ENCODE results near the gene LYRM9. TPM values are rescaled to one million over a fixed set of nuclear protein-coding genes. Genes with fewer than 3 reads are reported as not detected.

Gene LYRM9
- polyA plus RNA-seq, 3 donors = 5.9 to 7.6 (median 6.3) TPM

DNA sequence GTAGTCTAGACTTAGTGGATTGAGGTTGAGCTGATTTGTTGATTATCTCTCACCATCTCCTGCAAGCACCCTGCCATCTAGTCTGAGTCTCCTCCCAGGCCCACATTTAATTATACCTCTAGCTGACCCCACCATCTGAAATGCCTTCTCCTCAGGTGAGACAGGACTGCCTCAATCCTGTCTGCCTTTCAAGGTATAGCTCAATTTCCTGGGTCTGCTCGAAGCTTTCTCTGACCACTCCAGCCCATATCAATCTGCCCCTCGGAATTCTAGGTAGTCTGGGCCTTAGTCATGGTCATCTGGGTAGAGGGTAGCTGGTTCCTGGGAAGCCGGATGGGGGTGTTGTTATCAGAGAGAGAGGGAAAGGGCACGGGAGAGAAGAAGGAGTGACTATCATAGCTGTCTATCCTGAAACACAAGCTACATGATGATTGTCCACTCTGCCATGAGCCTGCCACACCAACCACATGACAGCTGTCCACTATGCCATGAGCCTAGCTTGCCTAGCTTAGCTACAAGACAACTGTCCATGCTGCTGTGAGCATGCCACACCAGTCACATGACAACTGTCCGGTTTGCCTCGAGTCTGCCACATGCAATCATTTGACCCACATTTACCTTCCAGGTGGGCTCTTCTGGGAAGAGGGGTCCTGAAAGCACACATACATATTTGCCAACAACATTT lies 34.4 kb downstream of the LYRM9 start:
- H3K9me3 Mint-ChIP-seq = peaks cover 0 to 3% (median 0%) of the 10 kb centered on the region in 7 donors

DNA sequence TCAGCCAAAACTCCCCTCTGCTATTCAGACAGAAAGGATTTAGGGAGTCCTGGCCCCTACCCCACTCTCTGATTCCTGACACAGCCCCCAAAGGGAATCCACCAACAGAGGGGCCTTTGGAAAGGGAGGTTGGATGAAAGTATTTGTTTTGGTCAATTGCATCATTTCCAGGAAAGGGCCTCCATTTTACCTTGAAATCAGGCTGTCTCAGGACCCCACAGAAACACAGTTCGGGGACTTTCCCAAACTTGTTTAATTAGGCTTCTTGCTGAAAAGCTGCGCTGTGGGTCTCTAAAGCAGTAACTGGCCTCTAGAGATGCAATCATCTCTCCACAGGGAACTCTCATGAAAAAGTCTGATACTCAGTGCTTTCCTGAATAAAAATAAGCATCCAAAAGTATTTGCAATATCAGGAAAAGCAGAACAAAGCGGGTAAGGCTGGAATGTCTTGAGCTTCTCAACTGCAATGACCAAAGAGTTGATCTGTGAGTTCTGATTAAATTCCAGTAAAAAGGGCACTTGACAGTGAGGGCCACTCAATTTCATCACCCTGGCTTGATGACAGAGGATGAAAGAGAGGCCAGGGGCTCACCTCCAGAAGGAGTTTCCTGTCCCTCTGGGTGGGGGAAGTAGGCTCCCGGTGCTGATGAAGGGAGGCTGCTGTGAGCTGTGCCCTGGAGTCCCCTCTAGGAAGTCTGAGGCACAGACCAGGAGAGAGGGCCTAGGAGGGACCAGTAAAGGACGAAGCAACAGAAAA lies 36.3 kb downstream of the LYRM9 start:
- no peaks in the 10 kb centered on the region for H3K4me1 ChIP-seq (ENCODE audit: control insufficient read depth in 1 of 2, insufficient read depth in 2 of 2, low read length in 2 of 2)
- H2AFZ ChIP-seq (ENCODE audit: insufficient read depth, low read depth, low read length, poor library complexity, severe bottlenecking) = no peak overlapping the region
- no peaks in the 10 kb centered on the region for H4K20me1 ChIP-seq (ENCODE audit: insufficient read depth, low read length)
- Mint-ChIP-seq H3K36me3 (no peaks in the 10 kb centered on the region), H3K9me3 (peaks cover 0 to 3% (median 0%) of the 10 kb centered on the region in 7 donors), H3K27ac (peak overlapping the region in 1 of 7 donors; percentile 25), H3K4me3 (no peak overlapping the region), H3K4me1 (peaks cover 11% of the 10 kb centered on the region), H3K27me3 (ENCODE audit: low read depth in 3 of 3) (peaks cover 1 to 3% (median 1%) of the 10 kb centered on the region in 3 donors)
- TF ChIP-seq, protein P1, sequence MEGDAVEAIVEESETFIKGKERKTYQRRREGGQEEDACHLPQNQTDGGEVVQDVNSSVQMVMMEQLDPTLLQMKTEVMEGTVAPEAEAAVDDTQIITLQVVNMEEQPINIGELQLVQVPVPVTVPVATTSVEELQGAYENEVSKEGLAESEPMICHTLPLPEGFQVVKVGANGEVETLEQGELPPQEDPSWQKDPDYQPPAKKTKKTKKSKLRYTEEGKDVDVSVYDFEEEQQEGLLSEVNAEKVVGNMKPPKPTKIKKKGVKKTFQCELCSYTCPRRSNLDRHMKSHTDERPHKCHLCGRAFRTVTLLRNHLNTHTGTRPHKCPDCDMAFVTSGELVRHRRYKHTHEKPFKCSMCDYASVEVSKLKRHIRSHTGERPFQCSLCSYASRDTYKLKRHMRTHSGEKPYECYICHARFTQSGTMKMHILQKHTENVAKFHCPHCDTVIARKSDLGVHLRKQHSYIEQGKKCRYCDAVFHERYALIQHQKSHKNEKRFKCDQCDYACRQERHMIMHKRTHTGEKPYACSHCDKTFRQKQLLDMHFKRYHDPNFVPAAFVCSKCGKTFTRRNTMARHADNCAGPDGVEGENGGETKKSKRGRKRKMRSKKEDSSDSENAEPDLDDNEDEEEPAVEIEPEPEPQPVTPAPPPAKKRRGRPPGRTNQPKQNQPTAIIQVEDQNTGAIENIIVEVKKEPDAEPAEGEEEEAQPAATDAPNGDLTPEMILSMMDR (IDR thresholded peaks at IDR 0.05) = no peak
- no peaks in the 10 kb centered on the region for H3K9me3 ChIP-seq (replicated peaks in 1 of 2; ENCODE audit: control insufficient read depth in 1 of 2, insufficient read depth in 1 of 2, low read length in 2 of 2)
- no peak overlapping the region for H3K4me3 ChIP-seq (replicated peaks in 1 of 3; ENCODE audit: low read depth in 2 of 3, low read length in 3 of 3)
- DNase-seq = no peak
- no peaks in the 10 kb centered on the region for H3K27me3 ChIP-seq (ENCODE audit: control insufficient read depth in 2 of 2, insufficient read depth in 2 of 2, low read length in 2 of 2)
- 44% methylated on average over 2 of the region's 5 CpGs for WGBS (ENCODE audit: insufficient coverage)
- H3K4me2 ChIP-seq (replicated peaks; ENCODE audit: extremely low read depth, low read length, poor library complexity, severe bottlenecking) = no peak overlapping the region
- no peak overlapping the region for H3K9ac ChIP-seq (ENCODE audit: insufficient read depth, low read length, poor library complexity, severe bottlenecking)
- H3K79me2 ChIP-seq (ENCODE audit: insufficient read depth, low read length) = no peaks in the 10 kb centered on the region
- H3K27ac ChIP-seq (ENCODE audit: low read depth in 1 of 2, low read length in 2 of 2) = no peak overlapping the region
- H3K36me3 ChIP-seq (replicated peaks in 1 of 2; ENCODE audit: control insufficient read depth in 1 of 2, insufficient read depth in 2 of 2, low read length in 2 of 2) = no peaks in the 10 kb centered on the region
- intact Hi-C loops (cut with micrococcal nuclease) = no loop called here

More for the DNA sequence above, 34.4 kb downstream of the LYRM9 start:
- H3K9ac ChIP-seq (ENCODE audit: insufficient read depth, low read length, poor library complexity, severe bottlenecking) = no peak overlapping the region
- no peak overlapping the region for H3K27ac ChIP-seq (ENCODE audit: low read depth in 1 of 2, low read length in 2 of 2)
- DNase-seq = no peak
- TF ChIP-seq, protein P1 (IDR thresholded peaks at IDR 0.05) = no peak
- no peaks in the 10 kb centered on the region for H3K27me3 ChIP-seq (ENCODE audit: control insufficient read depth in 2 of 2, insufficient read depth in 2 of 2, low read length in 2 of 2)
- no peaks in the 10 kb centered on the region for H3K4me1 ChIP-seq (ENCODE audit: control insufficient read depth in 1 of 2, insufficient read depth in 2 of 2, low read length in 2 of 2)
- no peaks in the 10 kb centered on the region for H3K9me3 ChIP-seq (replicated peaks in 1 of 2; ENCODE audit: control insufficient read depth in 1 of 2, insufficient read depth in 1 of 2, low read length in 2 of 2)
- H3K4me3 ChIP-seq (replicated peaks in 1 of 3; ENCODE audit: low read depth in 2 of 3, low read length in 3 of 3) = no peak overlapping the region
- H4K20me1 ChIP-seq (ENCODE audit: insufficient read depth, low read length) = no peaks in the 10 kb centered on the region
- no peaks in the 10 kb centered on the region for H3K36me3 ChIP-seq (replicated peaks in 1 of 2; ENCODE audit: control insufficient read depth in 1 of 2, insufficient read depth in 2 of 2, low read length in 2 of 2)
- no peak overlapping the region for H3K4me2 ChIP-seq (replicated peaks; ENCODE audit: extremely low read depth, low read length, poor library complexity, severe bottlenecking)
- Mint-ChIP-seq H3K27ac (no peak overlapping the region), H3K4me3 (no peak overlapping the region), H3K36me3 (no peaks in the 10 kb centered on the region), H3K27me3 (ENCODE audit: low read depth in 3 of 3) (peaks cover 1 to 2% (median 1%) of the 10 kb centered on the region in 3 donors), H3K4me1 (peaks cover 6% of the 10 kb centered on the region)
- no peak overlapping the region for H2AFZ ChIP-seq (ENCODE audit: insufficient read depth, low read depth, low read length, poor library complexity, severe bottlenecking)
- no peaks in the 10 kb centered on the region for H3K79me2 ChIP-seq (ENCODE audit: insufficient read depth, low read length)
- 93% methylated on average over 2 of the region's 6 CpGs for WGBS (ENCODE audit: insufficient coverage)
- intact Hi-C loops (cut with micrococcal nuclease) = no loop called here
